ENCODE results near the gene COX8C.
"Not testable (repeated sequence)": the region's sequence is repeated elsewhere in the genome, so short reads cannot be mapped to it uniquely, and the experiment has no call there.

COX8C gene

GRCh38 chr14:93369713-93370266 lies 22.8 kb downstream of the COX8C start:
- no peak for DNase-seq (ENCODE audit: low read depth, low spot score)

GRCh38 chr14:93375673-93376156 lies 28.7 kb downstream of the COX8C start:
- no peak for DNase-seq (ENCODE audit: low read depth, low spot score)

GRCh38 chr14:93379831-93380230 lies 32.8 kb downstream of the COX8C start:
- no peak for DNase-seq (ENCODE audit: low read depth, low spot score)

- no peak for DNase-seq (ENCODE audit: low read depth, low spot score)
These were observed 34.7 kb downstream of the COX8C start for GRCh38 chr14:93381644-93382043.

- DNase-seq (ENCODE audit: low read depth, low spot score), result not testable (repeated sequence)
These were observed 37.3 kb downstream of the COX8C start for GRCh38 chr14:93384256-93384655.

- no peak for DNase-seq (ENCODE audit: low read depth, low spot score)
These were observed 48.2 kb downstream of the COX8C start for GRCh38 chr14:93395231-93395630.

- DNase-seq (ENCODE audit: low read depth, low spot score), result no peak
These were observed 49.5 kb downstream of the COX8C start for GRCh38 chr14:93396456-93396855.

All from iPS DF 19.7 (cell line).